ENCODE measurements around the gene PFKFB3. TPM values are rescaled to one million over a fixed set of nuclear protein-coding genes. Genes with fewer than 3 reads are reported as not detected.

The PFKFB3 gene
- total and polyA plus RNA-seq, 2 of the 13 experiments (the other 11 are each of a cell fraction or from before 2014, with no cell fraction given), result 1.2 to 13.3 TPM

- TF ChIP-seq ZMYM3 (CRISPR knock-in tag; IDR thresholded peaks at IDR 0.05) (peak; percentile 39; the same call in 1 of the 2 replicates), ZNF558 (CRISPR knock-in tag; IDR thresholded peaks at IDR 0.05; ENCODE audit: borderline replicate concordance) (no peak), ZNF609 (CRISPR knock-in tag; IDR thresholded peaks at IDR 0.05; ENCODE audit: borderline replicate concordance) (peak; percentile 87), ARHGAP35 (CRISPR knock-in tag; IDR thresholded peaks at IDR 0.05; ENCODE audit: borderline replicate concordance) (no peak), XRCC5 (optimal IDR thresholded peaks at IDR 0.05; ENCODE audit: low read length) (peak; percentile 57), THRA (CRISPR knock-in tag; IDR thresholded peaks at IDR 0.05; ENCODE audit: borderline replicate concordance) (peak; percentile 84; the same call in 1 of the 2 replicates), FOXA3 (CRISPR knock-in tag; IDR thresholded peaks at IDR 0.05) (peak; percentile 68), MXI1 (IDR thresholded peaks at IDR 0.05; ENCODE audit: borderline replicate concordance, low read depth, low read length) (peak; percentile 31; the same call in 1 of the 3 replicates), ZSCAN20 (CRISPR knock-in tag; IDR thresholded peaks at IDR 0.05; ENCODE audit: borderline replicate concordance) (no peak), TEAD3 (CRISPR knock-in tag; optimal IDR thresholded peaks at IDR 0.05; ENCODE audit: borderline replicate concordance) (peak; percentile 98), KLF13 (CRISPR knock-in tag; IDR thresholded peaks at IDR 0.05) (no peak), ZSCAN9 (CRISPR knock-in tag; IDR thresholded peaks at IDR 0.05; ENCODE audit: borderline replicate concordance) (peak; percentile 44; the same call in 1 of the 2 replicates), ZSCAN12 (CRISPR knock-in tag; IDR thresholded peaks at IDR 0.05) (no peak), TARDBP (CRISPR knock-in tag; IDR thresholded peaks at IDR 0.05) (peak; percentile 86), SRY (CRISPR knock-in tag; IDR thresholded peaks at IDR 0.05) (no peak), ZFP62 (CRISPR knock-in tag; IDR thresholded peaks at IDR 0.05) (no peak), CENPT (CRISPR knock-in tag; IDR thresholded peaks at IDR 0.05; ENCODE audit: low read depth) (no peak), FOXJ3 (CRISPR knock-in tag; IDR thresholded peaks at IDR 0.05; ENCODE audit: borderline replicate concordance) (peak; percentile 53; the same call in 1 of the 2 replicates), ZMYM4 (CRISPR knock-in tag; IDR thresholded peaks at IDR 0.05) (peak; percentile 67), THAP7 (CRISPR knock-in tag; IDR thresholded peaks at IDR 0.05) (no peak), GPBP1L1 (CRISPR knock-in tag; IDR thresholded peaks at IDR 0.05) (no peak), TOPORS (CRISPR knock-in tag; IDR thresholded peaks at IDR 0.05) (no peak), ZNF33B (CRISPR knock-in tag; IDR thresholded peaks at IDR 0.05) (no peak)
Observed at GRCh38 chr10:6279540-6280267, 77.0 kb downstream of the PFKFB3 start (continued).
